GM06990 (cell line): ENCODE results near the gene CDC42EP3.

Source experiments
- DNase-seq: peaks from one replicate; pipeline ENCODE4 v3.0.0-alpha.2; 2011; ENCODE audit not compliant: insufficient read length; ENCODE audit errors: extremely low read depth
- H3K27me3 ChIP-seq: replicated peaks from 2 replicates; pipeline ENCODE4 v1.6.0; 2011; ENCODE audit warnings: low read length; ENCODE audit not compliant: control insufficient read depth, insufficient read depth
- H3K36me3 ChIP-seq: 2 replicates; pipeline ENCODE4 v1.5.1; 2011; ENCODE audit warnings: low read length; ENCODE audit not compliant: control insufficient read depth, insufficient read depth
- H3K4me3 ChIP-seq: replicated peaks from 2 replicates; pipeline ENCODE4 v1.5.1; 2011; ENCODE audit warnings: low read depth, mild to moderate bottlenecking, control low read depth, low read length
- CTCF ChIP-seq: IDR thresholded peaks from 2 replicates; pipeline ENCODE4 v1.5.1; 2011; ENCODE audit warnings: low read length, control low read depth, mild to moderate bottlenecking, inconsistent platforms; ENCODE audit not compliant: insufficient read depth, poor library complexity, severe bottlenecking

Gene CDC42EP3

DNA sequence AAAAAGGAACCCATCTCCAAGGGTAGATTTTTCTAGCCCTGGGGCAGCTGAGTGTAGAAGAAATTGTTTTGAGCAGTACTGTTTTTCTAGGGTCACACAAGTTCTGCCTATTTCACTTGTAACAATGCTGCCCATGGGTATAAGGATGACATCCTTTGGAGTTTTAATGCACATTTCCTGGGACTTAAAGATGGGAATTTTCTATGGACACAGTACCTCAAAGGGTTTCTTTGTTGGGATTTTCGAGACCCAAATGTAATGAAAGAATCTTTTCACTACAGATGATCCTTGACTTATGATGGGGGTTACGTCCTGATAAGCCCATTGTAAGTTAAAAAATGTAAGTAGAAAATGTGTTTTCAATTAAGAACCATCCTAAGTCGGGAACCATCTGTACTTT lies 31.8 kb downstream of the CDC42EP3 start:
- H3K4me3 ChIP-seq = no peak overlapping the region
- no peaks in the 10 kb centered on the region for H3K27me3 ChIP-seq
- peaks cover 8% of the 10 kb centered on the region for H3K36me3 ChIP-seq
- TF ChIP-seq CTCF = no peak
- DNase-seq = no peak

- H3K4me3 ChIP-seq = no peak overlapping the region
- H3K27me3 ChIP-seq = no peaks in the 10 kb centered on the region
- TF ChIP-seq CTCF = no peak
- DNase-seq = no peak
- peaks cover 4% of the 10 kb centered on the region; the same call in 1 of the 2 replicates for H3K36me3 ChIP-seq
Observed at GRCh38 chr2:37638973-37639372, 32.5 kb downstream of the CDC42EP3 start.

DNA sequence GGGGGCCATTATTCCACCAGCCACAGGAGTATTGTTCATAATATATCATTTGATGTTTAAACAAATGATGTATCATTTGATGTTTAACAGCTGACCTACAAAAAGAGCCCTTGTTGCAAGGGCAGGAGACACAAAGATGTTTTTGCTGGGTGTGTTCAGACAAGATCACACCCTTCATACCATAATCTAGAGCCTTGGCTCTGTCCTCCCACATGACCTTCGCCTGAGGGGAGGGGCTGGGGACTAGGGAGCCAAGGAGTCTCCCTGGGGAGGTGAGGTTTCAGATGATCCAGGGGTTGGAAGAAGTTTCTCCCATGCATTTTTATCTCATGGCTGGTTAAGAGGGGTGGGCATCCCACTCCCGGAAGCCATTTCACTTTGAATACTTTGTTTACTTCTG lies 33.5 kb downstream of the CDC42EP3 start:
- Histone ChIP-seq H3K4me3 (no peak overlapping the region), H3K36me3 (peaks cover 4% of the 10 kb centered on the region; the same call in 1 of the 2 replicates), H3K27me3 (no peaks in the 10 kb centered on the region)
- no peak for TF ChIP-seq CTCF
- no peak for DNase-seq

GRCh38 chr2:37637190-37637860 lies 34.1 kb downstream of the CDC42EP3 start:
- Histone ChIP-seq H3K27me3 (no peaks in the 10 kb centered on the region), H3K4me3 (no peak overlapping the region), H3K36me3 (peaks cover 6% of the 10 kb centered on the region; the same call in 1 of the 2 replicates)
- DNase-seq = no peak
- no peak for TF ChIP-seq CTCF

DNA sequence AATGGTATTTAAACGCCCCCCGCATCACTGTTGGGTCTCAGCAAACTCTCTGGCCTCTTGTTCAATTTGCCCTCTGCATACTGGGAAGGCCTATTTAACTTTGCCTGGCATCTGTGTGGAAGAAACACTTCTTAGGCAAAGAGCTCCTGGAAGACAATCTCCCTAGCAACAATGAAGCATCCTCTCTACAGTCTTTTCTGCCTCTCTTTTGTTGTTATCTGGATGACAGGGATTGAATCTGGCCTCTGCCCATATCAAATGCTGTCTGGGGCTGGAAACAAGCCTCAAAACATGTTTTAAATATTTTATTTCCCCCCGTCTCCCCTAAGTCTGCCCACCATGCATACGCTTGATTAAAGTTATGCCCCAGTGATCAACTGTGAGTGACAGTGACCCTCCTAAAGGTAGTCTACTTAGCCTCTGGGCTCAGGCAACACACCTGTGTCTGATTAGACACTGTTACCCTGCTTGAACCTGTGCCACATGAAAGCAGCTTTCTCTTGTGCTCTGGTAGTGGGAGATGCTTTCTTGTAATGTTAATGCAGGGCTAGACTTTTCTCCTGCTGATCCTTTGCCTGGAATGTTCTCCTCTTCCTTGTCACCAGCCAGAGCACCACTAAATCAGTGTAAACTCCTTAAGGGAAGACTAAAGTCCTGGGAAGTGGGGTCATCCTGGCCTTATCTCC lies 34.9 kb downstream of the CDC42EP3 start:
- no peak for TF ChIP-seq CTCF
- Histone ChIP-seq H3K36me3 (peaks cover 5% of the 10 kb centered on the region; the same call in 1 of the 2 replicates), H3K27me3 (no peaks in the 10 kb centered on the region), H3K4me3 (no peak overlapping the region)
- no peak for DNase-seq
